ENCODE data around the gene CSAG3.
"Not testable (repeated sequence)": the region's sequence is repeated elsewhere in the genome, so short reads cannot be mapped to it uniquely, and the experiment has no call there.

DNA sequence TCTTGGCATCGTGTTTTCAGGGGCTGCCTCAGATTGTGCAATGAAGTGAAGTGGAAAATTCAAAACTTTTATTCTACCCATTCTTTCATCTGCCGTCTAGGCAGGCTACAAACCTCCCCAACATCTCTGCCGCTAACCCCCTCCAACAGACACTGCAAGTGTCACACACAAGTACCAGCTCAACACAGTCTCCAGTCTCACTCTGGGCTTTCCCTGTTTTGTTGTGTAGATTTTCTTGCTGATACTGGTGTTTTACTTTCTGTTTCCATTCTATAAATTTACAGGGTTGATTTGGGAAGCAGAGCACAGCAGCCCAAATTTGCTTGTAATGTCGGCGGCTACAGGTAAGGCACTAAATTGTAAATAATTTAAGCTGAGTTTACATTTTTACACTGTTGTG, 4.1 kb upstream of the CSAG3 start:
- TF ChIP-seq, protein P1, sequence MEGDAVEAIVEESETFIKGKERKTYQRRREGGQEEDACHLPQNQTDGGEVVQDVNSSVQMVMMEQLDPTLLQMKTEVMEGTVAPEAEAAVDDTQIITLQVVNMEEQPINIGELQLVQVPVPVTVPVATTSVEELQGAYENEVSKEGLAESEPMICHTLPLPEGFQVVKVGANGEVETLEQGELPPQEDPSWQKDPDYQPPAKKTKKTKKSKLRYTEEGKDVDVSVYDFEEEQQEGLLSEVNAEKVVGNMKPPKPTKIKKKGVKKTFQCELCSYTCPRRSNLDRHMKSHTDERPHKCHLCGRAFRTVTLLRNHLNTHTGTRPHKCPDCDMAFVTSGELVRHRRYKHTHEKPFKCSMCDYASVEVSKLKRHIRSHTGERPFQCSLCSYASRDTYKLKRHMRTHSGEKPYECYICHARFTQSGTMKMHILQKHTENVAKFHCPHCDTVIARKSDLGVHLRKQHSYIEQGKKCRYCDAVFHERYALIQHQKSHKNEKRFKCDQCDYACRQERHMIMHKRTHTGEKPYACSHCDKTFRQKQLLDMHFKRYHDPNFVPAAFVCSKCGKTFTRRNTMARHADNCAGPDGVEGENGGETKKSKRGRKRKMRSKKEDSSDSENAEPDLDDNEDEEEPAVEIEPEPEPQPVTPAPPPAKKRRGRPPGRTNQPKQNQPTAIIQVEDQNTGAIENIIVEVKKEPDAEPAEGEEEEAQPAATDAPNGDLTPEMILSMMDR (conservative IDR thresholded peaks at IDR 0.05; ENCODE audit: low read depth, low read length) = not testable (repeated sequence)
- not testable (repeated sequence) for TF ChIP-seq EZH2 (IDR thresholded peaks at IDR 0.05; ENCODE audit: borderline replicate concordance, low read depth, low read length, poor library complexity, severe bottlenecking)

All from A673 (cell line).